ENCODE data around the gene SLC22A5.

The SLC22A5 gene

GRCh38 chr5:132376694-132377641, 7.5 kb downstream of the SLC22A5 start:
- H2AFZ ChIP-seq (ENCODE audit: low read depth, low read length) = no peak overlapping the region
- peaks cover 0 to 19% of the 10 kb centered on the region in 2 experiments for H3K36me3 ChIP-seq (ENCODE audit: control insufficient read depth in 1 of 2, insufficient read depth in 2 of 2, low read depth in 1 of 2, low read length in 2 of 2)
- H3K27ac ChIP-seq (ENCODE audit: low read length, poor library complexity, severe bottlenecking) = no peak overlapping the region
- H3K4ac ChIP-seq (ENCODE audit: low read depth in 1 of 2, low read length in 2 of 2) = no peak overlapping the region
- H3K23ac ChIP-seq (ENCODE audit: low read length in 2 of 2) = peak overlapping the region in 1 of 2 experiments; percentile 34
- WGBS = 96% methylated on average over 15 of the region's 16 CpGs
- H2BK12ac ChIP-seq (ENCODE audit: low read length in 2 of 2) = no peak overlapping the region
- no peak overlapping the region for H2AK5ac ChIP-seq (ENCODE audit: low read length, severe bottlenecking)
- no peaks in the 10 kb centered on the region for H3K27me3 ChIP-seq (ENCODE audit: control insufficient read depth in 1 of 2, insufficient read depth in 1 of 2, low read length in 2 of 2)
- peaks cover 44% of the 10 kb centered on the region for H3K79me1 ChIP-seq (replicated peaks; ENCODE audit: low read length, poor library complexity, severe bottlenecking)
- no peak overlapping the region for H4K91ac ChIP-seq (ENCODE audit: low read length)
- H4K8ac ChIP-seq (ENCODE audit: low read length) = peak overlapping the region; percentile 61
- no peak overlapping the region for H3K4me2 ChIP-seq (ENCODE audit: low read length, poor library complexity, severe bottlenecking)
- H3K4me3 ChIP-seq (ENCODE audit: insufficient read depth in 1 of 2, low read depth in 1 of 2, low read length in 2 of 2) = no peak overlapping the region
- H3K18ac ChIP-seq (ENCODE audit: low read depth in 1 of 2, low read length in 2 of 2) = no peak overlapping the region
- peaks cover 26% of the 10 kb centered on the region for H3K4me1 ChIP-seq (ENCODE audit: control insufficient read depth, insufficient read depth, low read depth, low read length)
- no peak overlapping the region for H2BK120ac ChIP-seq (ENCODE audit: low read depth, low read length)
- no peak overlapping the region for H2BK15ac ChIP-seq (ENCODE audit: low read depth, poor library complexity, severe bottlenecking)
- H2BK5ac ChIP-seq (ENCODE audit: low read depth, low read length, poor library complexity, severe bottlenecking) = no peak overlapping the region
- DNase-seq = no peak
- H3K14ac ChIP-seq (ENCODE audit: low read length in 2 of 2) = no peak overlapping the region
- no peaks in the 10 kb centered on the region for H3K9me3 ChIP-seq (ENCODE audit: control insufficient read depth, low read length)
- H3K9ac ChIP-seq (ENCODE audit: low read length) = peak overlapping the region; percentile 19

- H4K91ac ChIP-seq (ENCODE audit: low read length) = no peak overlapping the region
- 83% methylated on average over 7 of the region's 7 CpGs for WGBS
These were observed 8.2 kb downstream of the SLC22A5 start for GRCh38 chr5:132377738-132378137.

GRCh38 chr5:132378580-132378979, 9.1 kb downstream of the SLC22A5 start:
- Histone ChIP-seq H2BK5ac (ENCODE audit: low read depth, low read length, poor library complexity, severe bottlenecking) (no peak overlapping the region), H3K9ac (ENCODE audit: low read length) (no peak overlapping the region), H3K4ac (ENCODE audit: low read depth in 1 of 2, low read length in 2 of 2) (no peak overlapping the region), H3K4me3 (ENCODE audit: insufficient read depth in 1 of 2, low read depth in 1 of 2, low read length in 2 of 2) (no peak overlapping the region), H3K18ac (ENCODE audit: low read depth in 1 of 2, low read length in 2 of 2) (no peak overlapping the region), H2AK5ac (ENCODE audit: low read length, severe bottlenecking) (no peak overlapping the region), H3K4me2 (ENCODE audit: low read length, poor library complexity, severe bottlenecking) (no peak overlapping the region), H3K36me3 (ENCODE audit: control insufficient read depth in 1 of 2, insufficient read depth in 2 of 2, low read depth in 1 of 2, low read length in 2 of 2) (peaks cover 0 to 19% of the 10 kb centered on the region in 2 experiments), H3K14ac (ENCODE audit: low read length in 2 of 2) (no peak overlapping the region), H4K8ac (ENCODE audit: low read length) (no peak overlapping the region), H4K91ac (ENCODE audit: low read length) (no peak overlapping the region), H3K23ac (ENCODE audit: low read length in 2 of 2) (no peak overlapping the region), H2BK12ac (ENCODE audit: low read length in 2 of 2) (no peak overlapping the region), H2BK120ac (ENCODE audit: low read depth, low read length) (no peak overlapping the region), H3K27ac (ENCODE audit: low read length, poor library complexity, severe bottlenecking) (peak overlapping the region; percentile 11), H3K79me1 (replicated peaks; ENCODE audit: low read length, poor library complexity, severe bottlenecking) (peaks cover 45% of the 10 kb centered on the region), H3K4me1 (ENCODE audit: control insufficient read depth, insufficient read depth, low read depth, low read length) (peaks cover 20% of the 10 kb centered on the region), H2AFZ (ENCODE audit: low read depth, low read length) (no peak overlapping the region), H3K9me3 (ENCODE audit: control insufficient read depth, low read length) (no peaks in the 10 kb centered on the region), H3K27me3 (ENCODE audit: control insufficient read depth in 1 of 2, insufficient read depth in 1 of 2, low read length in 2 of 2) (no peaks in the 10 kb centered on the region), H2BK15ac (ENCODE audit: low read depth, poor library complexity, severe bottlenecking) (no peak overlapping the region)
- no peak for DNase-seq
- WGBS = 85% methylated on average over 3 of the region's 3 CpGs

More at GRCh38 chr5:132377738-132378137, 8.2 kb downstream of the SLC22A5 start:
- Histone ChIP-seq H2BK120ac (ENCODE audit: low read depth, low read length) (no peak overlapping the region), H2AK5ac (ENCODE audit: low read length, severe bottlenecking) (peak overlapping the region; percentile 39), H3K27ac (ENCODE audit: low read length, poor library complexity, severe bottlenecking) (no peak overlapping the region), H2AFZ (ENCODE audit: low read depth, low read length) (no peak overlapping the region), H3K9me3 (ENCODE audit: control insufficient read depth, low read length) (no peaks in the 10 kb centered on the region), H3K4ac (ENCODE audit: low read depth in 1 of 2, low read length in 2 of 2) (no peak overlapping the region), H3K36me3 (ENCODE audit: control insufficient read depth in 1 of 2, insufficient read depth in 2 of 2, low read depth in 1 of 2, low read length in 2 of 2) (peaks cover 0 to 19% of the 10 kb centered on the region in 2 experiments), H3K79me1 (replicated peaks; ENCODE audit: low read length, poor library complexity, severe bottlenecking) (peaks cover 46% of the 10 kb centered on the region), H2BK15ac (ENCODE audit: low read depth, poor library complexity, severe bottlenecking) (no peak overlapping the region), H2BK12ac (ENCODE audit: low read length in 2 of 2) (no peak overlapping the region), H3K14ac (ENCODE audit: low read length in 2 of 2) (no peak overlapping the region), H3K18ac (ENCODE audit: low read depth in 1 of 2, low read length in 2 of 2) (no peak overlapping the region), H3K27me3 (ENCODE audit: control insufficient read depth in 1 of 2, insufficient read depth in 1 of 2, low read length in 2 of 2) (no peaks in the 10 kb centered on the region), H2BK5ac (ENCODE audit: low read depth, low read length, poor library complexity, severe bottlenecking) (no peak overlapping the region), H3K23ac (ENCODE audit: low read length in 2 of 2) (no peak overlapping the region), H3K9ac (ENCODE audit: low read length) (no peak overlapping the region), H4K8ac (ENCODE audit: low read length) (no peak overlapping the region), H3K4me1 (ENCODE audit: control insufficient read depth, insufficient read depth, low read depth, low read length) (peaks cover 20% of the 10 kb centered on the region), H3K4me3 (ENCODE audit: insufficient read depth in 1 of 2, low read depth in 1 of 2, low read length in 2 of 2) (no peak overlapping the region), H3K4me2 (ENCODE audit: low read length, poor library complexity, severe bottlenecking) (no peak overlapping the region)
- no peak for DNase-seq

- H3K4me3 ChIP-seq (ENCODE audit: insufficient read depth in 1 of 2, low read depth in 1 of 2, low read length in 2 of 2) = no peak overlapping the region
- WGBS = 90% methylated on average over 6 of the region's 6 CpGs
- H3K9me3 ChIP-seq (ENCODE audit: control insufficient read depth, low read length) = no peaks in the 10 kb centered on the region
These were observed 10.5 kb downstream of the SLC22A5 start for GRCh38 chr5:132380047-132380446.

More at GRCh38 chr5:132380047-132380446, 10.5 kb downstream of the SLC22A5 start:
- H2BK15ac ChIP-seq (ENCODE audit: low read depth, poor library complexity, severe bottlenecking) = no peak overlapping the region
- no peak overlapping the region for H2BK12ac ChIP-seq (ENCODE audit: low read length in 2 of 2)
- no peaks in the 10 kb centered on the region for H3K27me3 ChIP-seq (ENCODE audit: control insufficient read depth in 1 of 2, insufficient read depth in 1 of 2, low read length in 2 of 2)
- no peak overlapping the region for H3K18ac ChIP-seq (ENCODE audit: low read depth in 1 of 2, low read length in 2 of 2)
- H3K4ac ChIP-seq (ENCODE audit: low read depth in 1 of 2, low read length in 2 of 2) = no peak overlapping the region
- H3K27ac ChIP-seq (ENCODE audit: low read length, poor library complexity, severe bottlenecking) = no peak overlapping the region
- H3K9ac ChIP-seq (ENCODE audit: low read length) = no peak overlapping the region
- peaks cover 36% of the 10 kb centered on the region for H3K79me1 ChIP-seq (replicated peaks; ENCODE audit: low read length, poor library complexity, severe bottlenecking)
- H2BK120ac ChIP-seq (ENCODE audit: low read depth, low read length) = no peak overlapping the region
- peaks cover 17% of the 10 kb centered on the region for H3K4me1 ChIP-seq (ENCODE audit: control insufficient read depth, insufficient read depth, low read depth, low read length)
- H3K14ac ChIP-seq (ENCODE audit: low read length in 2 of 2) = no peak overlapping the region
- H4K8ac ChIP-seq (ENCODE audit: low read length) = no peak overlapping the region
- peak overlapping the region in 1 of 2 experiments; percentile 28 for H3K23ac ChIP-seq (ENCODE audit: low read length in 2 of 2)
- H3K4me2 ChIP-seq (ENCODE audit: low read length, poor library complexity, severe bottlenecking) = no peak overlapping the region
- no peak for DNase-seq
- H4K91ac ChIP-seq (ENCODE audit: low read length) = no peak overlapping the region
- H2AFZ ChIP-seq (ENCODE audit: low read depth, low read length) = no peak overlapping the region
- H2BK5ac ChIP-seq (ENCODE audit: low read depth, low read length, poor library complexity, severe bottlenecking) = no peak overlapping the region
- H2AK5ac ChIP-seq (ENCODE audit: low read length, severe bottlenecking) = no peak overlapping the region
- H3K36me3 ChIP-seq (ENCODE audit: control insufficient read depth in 1 of 2, insufficient read depth in 2 of 2, low read depth in 1 of 2, low read length in 2 of 2) = peaks cover 0 to 29% of the 10 kb centered on the region in 2 experiments

All from mesenchymal stem cell (in vitro differentiated cells and primary cell).